NCI-H2196 (cell line): ENCODE data around the gene OTOP3.

Experiments
- DNase-seq: peaks from one replicate; lab custom pipeline; 2025; ENCODE audit not compliant: unreplicated experiment; lab: John Stamatoyannopoulos, UW

OTOP3 gene

DNA sequence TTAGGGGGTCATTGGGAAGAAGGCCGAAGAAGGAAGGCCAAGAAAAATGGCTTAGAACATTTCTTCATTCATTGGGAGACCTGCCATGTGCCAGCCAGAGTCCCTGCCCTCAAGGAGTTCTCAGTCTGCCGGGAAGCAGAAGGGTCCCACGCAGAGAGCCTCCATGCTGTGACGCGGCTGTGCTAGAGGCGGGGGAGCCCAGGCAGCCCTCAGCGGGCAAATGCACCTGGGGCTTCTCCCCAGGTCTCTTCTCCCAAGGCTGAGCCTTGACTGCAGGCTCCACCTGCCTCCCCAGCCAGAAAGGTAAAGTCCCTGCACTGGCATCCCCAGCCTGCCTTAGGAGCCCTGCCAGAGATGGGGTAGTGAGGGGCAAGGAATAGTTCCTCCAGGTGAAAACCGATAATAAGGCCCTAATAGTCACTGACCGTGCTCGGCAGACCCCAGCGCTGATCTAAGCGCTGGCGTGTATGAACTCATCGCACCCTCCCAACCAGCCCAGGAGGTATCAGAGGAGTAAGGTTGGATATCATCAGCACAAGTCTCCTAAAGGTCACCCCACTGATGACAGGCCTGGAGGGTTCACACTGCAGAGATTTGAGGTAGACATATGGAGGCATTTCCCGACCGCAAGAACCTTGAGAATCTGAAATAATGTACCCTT lies 45.8 kb downstream of the OTOP3 start:
- no peak for DNase-seq

DNA sequence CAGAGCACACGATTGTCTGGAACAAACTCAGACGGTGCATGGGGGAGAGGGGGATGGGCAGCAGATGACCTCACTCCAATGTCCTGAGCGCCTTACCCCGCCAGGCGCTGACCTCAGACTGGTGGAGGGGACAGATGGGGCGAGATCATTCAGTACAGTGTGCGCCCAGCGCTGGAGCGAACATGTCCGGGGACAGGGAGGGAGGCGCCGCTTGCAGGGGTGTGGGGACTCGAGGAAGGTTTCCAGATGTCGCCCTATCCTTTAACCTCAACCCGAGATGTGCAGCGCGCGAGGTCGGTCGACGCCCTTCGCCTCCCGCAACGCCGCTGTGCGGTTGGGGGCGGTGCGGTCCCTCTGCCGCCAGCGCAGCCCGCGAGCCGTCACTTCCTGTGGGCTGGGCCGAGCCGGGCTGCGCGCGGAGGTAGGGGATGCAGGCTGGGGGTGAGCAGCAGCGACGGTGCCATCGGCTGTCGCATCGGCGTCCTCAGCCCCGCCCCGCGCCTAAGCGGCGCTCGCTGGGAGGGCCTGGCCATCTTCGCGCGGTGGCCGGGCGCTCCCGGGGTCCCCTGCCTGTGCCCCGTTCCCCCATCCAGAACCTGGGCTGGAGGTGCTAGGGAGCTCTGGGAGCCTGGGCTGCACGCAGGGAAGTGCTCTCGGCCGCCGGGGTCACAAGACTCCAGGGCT lies 46.4 kb downstream of the OTOP3 start:
- DNase-seq, result peak; percentile 86

DNA sequence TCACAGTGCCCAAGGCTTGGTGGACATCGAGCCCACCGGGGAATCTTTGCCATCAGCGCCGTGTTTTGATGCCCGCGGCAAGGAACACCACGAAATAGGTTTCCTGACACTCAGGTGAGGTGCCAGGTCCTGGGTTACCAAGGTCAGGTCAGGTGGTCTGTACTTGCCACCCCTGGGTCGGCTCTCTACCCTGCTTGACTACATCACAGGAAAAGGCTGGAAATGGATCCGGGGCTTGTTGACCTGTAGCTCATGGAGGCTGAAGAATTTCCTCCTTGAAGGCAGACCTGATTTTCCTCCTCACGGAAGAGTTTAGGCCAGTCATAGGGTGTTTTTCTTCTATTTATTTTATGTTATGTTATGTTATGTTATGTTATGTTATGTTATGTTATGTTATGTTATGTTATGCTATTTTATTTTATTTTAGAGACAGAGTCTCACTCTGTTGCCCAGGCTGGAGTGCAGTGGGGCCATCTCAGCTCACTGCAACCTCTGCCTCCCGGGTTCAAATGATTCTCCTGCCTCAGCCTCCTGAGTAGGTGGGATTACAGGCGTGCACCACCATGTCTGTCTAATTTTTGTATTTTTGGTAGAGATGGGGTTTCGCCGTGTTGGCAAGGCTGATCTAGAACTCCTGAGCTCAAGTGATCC lies 47.1 kb downstream of the OTOP3 start:
- peak; percentile 49 for DNase-seq

DNA sequence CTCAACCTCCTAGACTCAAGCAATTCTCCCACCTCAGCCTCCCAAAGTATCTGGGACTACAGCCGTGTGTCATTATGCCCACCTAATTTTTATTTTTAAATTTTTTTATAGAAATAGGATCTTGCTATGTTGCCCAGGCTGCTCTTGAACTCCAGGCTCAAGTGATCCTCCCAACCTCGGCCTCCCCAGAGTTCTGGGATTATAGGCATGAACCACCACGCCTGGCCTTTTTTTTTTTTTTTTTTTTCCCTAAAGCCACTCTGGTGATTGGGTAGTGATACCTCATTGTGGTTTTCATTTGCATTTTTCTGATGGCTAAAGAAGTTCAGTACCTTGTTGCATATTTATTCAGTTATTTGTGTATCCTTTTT lies 50.5 kb downstream of the OTOP3 start:
- DNase-seq, result no peak

DNA sequence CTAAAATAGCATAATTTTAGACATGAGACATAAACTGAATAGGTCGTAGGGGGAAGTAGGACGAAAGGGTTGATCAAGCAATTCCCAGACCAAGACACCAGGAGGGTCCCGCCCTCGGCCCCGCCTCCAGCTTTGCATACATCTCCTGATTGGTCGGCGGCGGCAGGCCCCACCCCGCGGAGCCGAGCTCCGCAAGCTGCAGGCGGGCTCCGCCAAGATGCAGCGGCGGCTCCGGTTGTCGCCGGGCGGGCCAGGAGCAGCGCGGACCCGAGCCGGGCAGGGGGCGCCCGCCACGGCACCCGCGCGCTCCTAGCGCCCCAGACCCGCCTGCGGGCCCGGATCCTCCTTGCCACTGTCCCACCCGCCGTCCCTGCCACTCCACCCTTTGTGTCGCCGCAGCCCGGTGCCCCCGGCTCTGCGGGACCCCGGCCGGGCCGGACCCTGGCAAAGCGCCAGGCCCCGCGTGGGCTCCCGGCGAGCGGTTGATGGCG lies 51.8 kb downstream of the OTOP3 start, which contains the start of gene CDR2L:
CDR2L (plus strand) TSS at position 215 of the 491 bp plus-strand sequence. CDS start 412 bp downstream, outside the sequence.
- peak; percentile 94 for DNase-seq

DNA sequence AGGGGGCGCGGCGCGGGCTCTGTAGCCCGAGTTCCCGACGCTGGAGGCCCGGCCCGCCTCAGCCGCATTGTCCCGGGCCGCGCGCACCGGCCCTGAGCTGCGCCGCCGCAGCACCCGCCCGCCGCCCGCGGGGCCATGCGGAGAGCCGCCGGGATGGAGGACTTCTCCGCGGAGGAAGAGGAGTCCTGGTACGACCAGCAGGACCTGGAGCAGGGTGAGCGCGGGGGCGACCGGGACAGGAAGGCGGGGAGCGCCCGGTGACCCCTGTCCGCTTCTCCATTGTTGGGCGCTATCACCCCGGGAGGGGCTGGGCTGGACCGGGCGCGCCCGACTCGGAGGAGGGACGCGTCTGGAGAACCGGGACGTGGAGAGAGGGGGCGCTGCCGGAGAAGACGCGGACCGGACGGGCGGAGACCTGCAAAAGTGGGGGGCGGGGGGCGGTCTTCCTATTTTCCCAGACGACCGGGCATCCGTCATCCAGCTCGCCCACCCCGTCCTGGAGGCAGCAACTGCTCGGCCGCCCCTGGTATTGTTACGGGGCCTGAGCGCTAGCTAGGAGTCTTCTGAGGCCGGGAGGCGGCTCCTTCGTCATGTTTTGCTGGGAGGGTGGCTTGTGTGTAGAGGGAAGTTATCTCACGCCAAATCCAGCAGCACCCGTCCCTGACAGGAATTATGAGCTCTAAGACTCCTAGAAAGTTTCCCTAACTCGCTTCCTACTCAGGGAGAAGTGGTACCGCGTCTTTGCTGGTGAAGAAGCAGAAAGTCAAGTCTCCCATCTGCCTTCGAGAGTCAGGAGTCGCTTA lies 52.4 kb downstream of the OTOP3 start:
- DNase-seq, result no peak

DNA sequence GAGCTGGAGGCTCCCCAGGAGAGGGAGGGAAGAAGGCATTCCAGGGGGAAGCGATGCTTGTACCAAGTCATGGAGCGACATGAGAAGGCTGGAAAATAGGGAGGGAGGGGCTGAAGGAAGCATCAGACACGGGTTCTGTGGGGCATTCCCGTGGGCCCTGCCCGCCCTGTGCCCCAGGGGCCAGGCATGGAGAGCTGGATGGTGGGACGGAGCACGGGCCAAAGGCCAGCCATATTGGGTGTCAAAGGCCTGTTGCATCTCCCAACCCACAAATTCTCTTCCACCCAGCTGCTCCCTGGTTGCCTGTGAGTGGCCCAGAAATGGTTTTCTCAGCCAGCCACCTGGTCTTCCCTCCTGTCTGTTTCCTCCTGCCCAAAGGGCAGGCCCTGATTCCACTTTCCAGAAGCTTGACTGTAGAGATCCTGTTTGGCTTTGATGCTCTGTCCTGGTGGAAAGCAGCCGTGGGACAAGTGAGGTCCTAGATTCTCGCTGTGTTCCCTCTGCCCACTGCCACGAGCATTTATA lies 54.9 kb downstream of the OTOP3 start:
- no peak for DNase-seq

DNA sequence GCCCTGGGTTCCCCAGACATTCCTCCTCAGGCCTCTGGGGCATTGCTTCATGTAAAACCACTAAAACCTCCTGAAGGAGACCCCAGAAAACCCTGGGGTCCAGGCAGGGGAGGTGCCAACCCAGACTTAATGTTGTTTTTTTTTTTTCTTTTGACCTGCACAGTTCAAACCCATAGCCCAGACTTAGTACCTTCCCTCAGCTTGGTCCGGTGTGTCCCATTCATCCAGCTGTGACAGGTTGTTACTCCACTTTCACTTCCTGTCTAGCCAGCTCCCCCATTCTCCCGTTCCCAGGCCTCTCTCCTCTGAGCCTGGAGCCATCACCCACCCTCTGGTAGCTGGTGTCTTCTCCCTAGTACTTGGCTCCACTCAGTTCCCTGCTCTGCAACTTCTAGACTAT lies 56.5 kb downstream of the OTOP3 start:
- DNase-seq, result no peak

DNA sequence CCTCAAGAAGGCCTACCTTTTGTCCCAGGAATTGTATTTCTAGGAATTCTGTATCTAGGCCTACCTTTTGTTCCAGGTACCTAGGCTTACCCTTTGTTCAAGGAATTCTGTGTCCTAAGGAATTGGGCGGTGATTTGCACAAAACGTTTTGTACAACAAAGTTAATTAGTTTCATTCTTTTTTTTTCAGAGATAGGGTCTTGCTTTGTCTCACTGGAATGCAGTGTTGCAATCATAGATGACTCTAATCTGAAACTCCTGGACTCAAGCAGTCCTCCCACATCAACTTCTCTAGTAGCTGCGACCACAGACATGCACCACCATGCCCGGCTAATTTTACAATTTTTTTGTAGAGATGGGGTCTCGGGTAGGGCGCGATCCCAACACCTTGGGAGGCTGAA lies 58.7 kb downstream of the OTOP3 start:
- DNase-seq, result no peak

DNA sequence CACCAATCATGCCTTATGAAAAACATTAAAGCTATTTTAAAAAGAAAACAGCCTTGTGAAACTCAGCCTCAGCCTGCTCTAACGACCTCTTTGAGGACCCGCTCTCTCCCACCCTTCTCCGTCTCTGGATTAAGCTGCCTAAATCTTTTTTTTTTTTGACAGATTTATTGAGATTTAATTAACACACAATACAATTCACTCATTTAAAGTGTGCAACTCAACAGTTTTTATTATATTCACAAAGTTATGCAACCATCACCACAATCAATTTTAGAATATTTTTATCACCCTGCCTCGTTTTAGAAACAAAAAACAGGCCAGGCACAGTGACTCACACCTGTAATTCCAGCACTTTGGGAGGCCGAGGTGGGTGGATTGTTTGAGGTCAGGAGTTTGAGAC lies 60.1 kb downstream of the OTOP3 start:
- no peak for DNase-seq

DNA sequence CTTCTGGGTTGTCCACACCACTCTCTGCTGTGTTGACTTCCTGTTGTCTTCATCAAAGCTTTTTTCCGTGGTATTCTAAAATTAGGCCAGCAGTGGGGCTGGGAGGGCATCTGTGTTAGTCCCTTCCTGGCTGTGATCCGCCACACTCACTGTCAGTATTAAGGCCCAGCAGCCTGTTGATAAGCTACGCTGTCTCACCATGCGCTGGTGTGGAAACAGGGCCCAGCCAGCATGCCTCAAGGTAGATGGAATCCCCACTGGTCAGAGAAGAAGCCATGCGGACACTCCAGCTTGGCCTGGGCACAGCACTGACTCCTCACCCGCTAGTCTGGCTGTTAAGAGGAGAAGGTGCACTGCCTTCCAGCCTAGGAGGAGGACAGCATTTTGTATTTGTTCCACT lies 63.1 kb downstream of the OTOP3 start:
- DNase-seq, result no peak

DNA sequence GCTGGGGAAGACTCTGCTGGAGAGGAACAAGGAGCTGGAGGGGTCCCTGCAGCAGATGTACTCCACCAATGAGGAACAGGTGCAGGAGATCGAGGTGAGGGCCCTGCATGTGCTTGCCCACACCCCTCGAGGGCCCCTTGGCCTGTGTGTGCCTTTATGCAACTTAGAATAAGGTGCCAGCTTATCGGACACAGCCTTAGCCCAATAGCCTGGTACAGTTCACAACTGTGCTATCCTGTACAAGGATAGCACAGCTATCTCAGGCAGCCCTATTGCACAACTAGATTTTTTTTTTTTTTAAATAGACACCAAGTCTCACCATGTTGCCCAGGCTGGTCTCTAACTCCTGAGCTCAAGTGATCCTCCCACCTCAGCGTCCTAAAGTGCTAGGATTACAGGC lies 63.8 kb downstream of the OTOP3 start:
- DNase-seq, result no peak
